ENCODE data around the gene UGT2A3. TPM values are rescaled to one million over a fixed set of nuclear protein-coding genes. Genes with fewer than 3 reads are reported as not detected.

UGT2A3 gene
- total RNA-seq, 1 experiment from 2014 or later = not detected

GRCh38 chr4:68907245-68907644 lies 44.4 kb downstream of the UGT2A3 start:
- TF ChIP-seq, protein P1, sequence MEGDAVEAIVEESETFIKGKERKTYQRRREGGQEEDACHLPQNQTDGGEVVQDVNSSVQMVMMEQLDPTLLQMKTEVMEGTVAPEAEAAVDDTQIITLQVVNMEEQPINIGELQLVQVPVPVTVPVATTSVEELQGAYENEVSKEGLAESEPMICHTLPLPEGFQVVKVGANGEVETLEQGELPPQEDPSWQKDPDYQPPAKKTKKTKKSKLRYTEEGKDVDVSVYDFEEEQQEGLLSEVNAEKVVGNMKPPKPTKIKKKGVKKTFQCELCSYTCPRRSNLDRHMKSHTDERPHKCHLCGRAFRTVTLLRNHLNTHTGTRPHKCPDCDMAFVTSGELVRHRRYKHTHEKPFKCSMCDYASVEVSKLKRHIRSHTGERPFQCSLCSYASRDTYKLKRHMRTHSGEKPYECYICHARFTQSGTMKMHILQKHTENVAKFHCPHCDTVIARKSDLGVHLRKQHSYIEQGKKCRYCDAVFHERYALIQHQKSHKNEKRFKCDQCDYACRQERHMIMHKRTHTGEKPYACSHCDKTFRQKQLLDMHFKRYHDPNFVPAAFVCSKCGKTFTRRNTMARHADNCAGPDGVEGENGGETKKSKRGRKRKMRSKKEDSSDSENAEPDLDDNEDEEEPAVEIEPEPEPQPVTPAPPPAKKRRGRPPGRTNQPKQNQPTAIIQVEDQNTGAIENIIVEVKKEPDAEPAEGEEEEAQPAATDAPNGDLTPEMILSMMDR (IDR thresholded peaks at IDR 0.05; ENCODE audit: unreplicated experiment) = no peak
- Mint-ChIP-seq H3K27me3 (ENCODE audit: insufficient read depth, unreplicated experiment) (no peaks in the 10 kb centered on the region), H3K4me1 (ENCODE audit: insufficient read depth, unreplicated experiment) (peaks cover 16% of the 10 kb centered on the region), H3K27ac (ENCODE audit: low read depth, unreplicated experiment) (no peak overlapping the region), H3K9me3 (ENCODE audit: unreplicated experiment) (no peaks in the 10 kb centered on the region), H3K36me3 (ENCODE audit: insufficient read depth, unreplicated experiment) (no peaks in the 10 kb centered on the region), H3K4me3 (ENCODE audit: unreplicated experiment) (no peak overlapping the region)
- no TSS peak for BruUV-seq (replicated peaks)
- CTCF ChIA-PET = no interaction called here
- POLR2A ChIA-PET = no interaction called here
- DNase-seq (ENCODE audit: unreplicated experiment) = no peak
- intact Hi-C loops (cut with micrococcal nuclease) = no loop called here

GRCh38 chr4:68906780-68907137 lies 44.8 kb downstream of the UGT2A3 start:
- CTCF ChIA-PET = interaction anchor here (1.0 kb wide), 1 partner anchor 264 kb away, joined by 3 read pairs; no protein-coding TSS in a partner anchor
- intact Hi-C loops (cut with micrococcal nuclease) = no loop called here

DNA sequence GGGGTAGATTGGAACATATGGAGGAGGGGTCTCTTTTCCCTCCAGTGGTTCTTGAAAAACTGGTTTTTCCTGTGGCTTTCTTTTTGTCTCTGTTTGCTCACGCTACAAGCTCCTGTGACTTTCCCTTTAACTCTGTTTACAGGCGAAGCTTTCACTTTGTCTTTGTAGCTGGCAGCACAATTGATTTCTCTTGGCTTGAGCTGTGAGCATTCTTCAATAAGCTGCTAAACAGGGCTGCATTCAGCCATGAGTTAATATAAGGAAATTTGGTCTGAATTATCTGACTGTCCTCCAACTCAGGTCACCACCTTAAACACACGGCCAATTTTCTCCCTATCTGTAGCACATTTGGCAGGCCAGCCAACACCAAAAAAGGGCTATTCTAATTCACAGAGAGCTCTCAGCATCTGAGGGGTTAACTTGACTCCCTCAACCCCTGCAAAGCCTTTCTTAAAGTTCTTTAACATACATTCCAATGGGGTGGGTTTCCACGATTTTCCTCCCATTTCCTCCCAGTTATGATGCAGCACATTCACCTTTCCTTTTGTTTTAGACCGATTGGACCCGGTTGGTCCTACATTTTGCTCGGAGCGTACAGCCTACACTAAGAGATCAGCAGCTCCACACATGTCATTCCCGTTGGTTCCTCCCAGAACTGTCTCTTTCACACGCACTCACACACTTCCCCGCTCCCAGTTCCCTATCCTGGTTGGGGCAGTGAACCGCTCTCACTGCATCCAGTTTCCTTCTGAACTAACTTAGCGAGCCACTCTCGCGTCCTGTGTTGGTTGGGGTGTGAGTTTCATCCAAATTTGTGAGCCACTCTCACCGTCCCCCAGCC lies 45.4 kb downstream of the UGT2A3 start:
- Mint-ChIP-seq H3K9me3 (ENCODE audit: unreplicated experiment) (no peaks in the 10 kb centered on the region), H3K36me3 (ENCODE audit: insufficient read depth, unreplicated experiment) (no peaks in the 10 kb centered on the region), H3K4me3 (ENCODE audit: unreplicated experiment) (no peak overlapping the region), H3K27ac (ENCODE audit: low read depth, unreplicated experiment) (no peak overlapping the region), H3K4me1 (ENCODE audit: insufficient read depth, unreplicated experiment) (peaks cover 16% of the 10 kb centered on the region), H3K27me3 (ENCODE audit: insufficient read depth, unreplicated experiment) (no peaks in the 10 kb centered on the region)
- POLR2A ChIA-PET = no interaction called here
- BruUV-seq (replicated peaks) = no TSS peak
- TF ChIP-seq, protein P1 (IDR thresholded peaks at IDR 0.05; ENCODE audit: unreplicated experiment) = no peak
- intact Hi-C loops (cut with micrococcal nuclease) = no loop called here
- DNase-seq (ENCODE audit: unreplicated experiment) = no peak
- CTCF ChIA-PET = interaction anchor here (0.7 to 1.1 kb wide), 3 partner anchors 79 to 264 kb away, joined by 3 read pairs; no protein-coding TSS in a partner anchor

More at GRCh38 chr4:68906780-68907137, 44.8 kb downstream of the UGT2A3 start:
- POLR2A ChIA-PET = no interaction called here
- Mint-ChIP-seq H3K27me3 (ENCODE audit: insufficient read depth, unreplicated experiment) (no peaks in the 10 kb centered on the region), H3K9me3 (ENCODE audit: unreplicated experiment) (no peaks in the 10 kb centered on the region), H3K4me1 (ENCODE audit: insufficient read depth, unreplicated experiment) (peaks cover 16% of the 10 kb centered on the region), H3K36me3 (ENCODE audit: insufficient read depth, unreplicated experiment) (no peaks in the 10 kb centered on the region), H3K4me3 (ENCODE audit: unreplicated experiment) (no peak overlapping the region), H3K27ac (ENCODE audit: low read depth, unreplicated experiment) (no peak overlapping the region)
- DNase-seq (ENCODE audit: unreplicated experiment) = no peak
- no TSS peak for BruUV-seq (replicated peaks)
- TF ChIP-seq, protein P1 (IDR thresholded peaks at IDR 0.05; ENCODE audit: unreplicated experiment) = no peak

DNA sequence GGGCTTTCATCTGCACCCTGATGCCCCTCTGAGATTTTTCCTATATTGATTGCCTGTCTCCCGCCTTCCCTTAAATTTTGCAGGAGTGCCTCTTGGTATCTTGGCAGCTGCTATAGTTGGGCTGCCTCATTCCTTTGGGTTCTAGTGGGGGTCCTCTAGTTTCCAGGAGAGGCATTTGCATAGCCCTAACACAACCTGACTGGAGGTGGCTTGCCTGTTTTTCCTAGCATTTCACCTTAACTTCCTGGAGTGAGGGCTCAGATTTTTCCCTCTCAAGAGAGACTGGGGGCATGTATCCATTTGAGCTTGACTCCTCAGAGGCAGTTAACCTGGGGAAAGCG lies 46.0 kb downstream of the UGT2A3 start:
- Mint-ChIP-seq H3K4me1 (ENCODE audit: insufficient read depth, unreplicated experiment) (peaks cover 16% of the 10 kb centered on the region), H3K36me3 (ENCODE audit: insufficient read depth, unreplicated experiment) (no peaks in the 10 kb centered on the region), H3K9me3 (ENCODE audit: unreplicated experiment) (no peaks in the 10 kb centered on the region), H3K27me3 (ENCODE audit: insufficient read depth, unreplicated experiment) (no peaks in the 10 kb centered on the region), H3K4me3 (ENCODE audit: unreplicated experiment) (no peak overlapping the region), H3K27ac (ENCODE audit: low read depth, unreplicated experiment) (peak overlapping the region; percentile 4)
- no peak for DNase-seq (ENCODE audit: unreplicated experiment)
- TF ChIP-seq, protein P1 (IDR thresholded peaks at IDR 0.05; ENCODE audit: unreplicated experiment) = no peak
- BruUV-seq (replicated peaks) = no TSS peak
- ChIA-PET POLR2A (no interaction called here), CTCF (interaction anchor here (0.7 to 1.1 kb wide), 2 partner anchors 79 to 116 kb away, joined by 3 read pairs; no protein-coding TSS in a partner anchor)
- intact Hi-C loops (cut with micrococcal nuclease) = no loop called here
